Measurements from ENCODE around the gene RTN1. TPM values are rescaled to one million over a fixed set of nuclear protein-coding genes. Genes with fewer than 3 reads are reported as not detected.

The RTN1 gene
- total RNA-seq, 1 donor from 2014 or later, result not detected

DNA sequence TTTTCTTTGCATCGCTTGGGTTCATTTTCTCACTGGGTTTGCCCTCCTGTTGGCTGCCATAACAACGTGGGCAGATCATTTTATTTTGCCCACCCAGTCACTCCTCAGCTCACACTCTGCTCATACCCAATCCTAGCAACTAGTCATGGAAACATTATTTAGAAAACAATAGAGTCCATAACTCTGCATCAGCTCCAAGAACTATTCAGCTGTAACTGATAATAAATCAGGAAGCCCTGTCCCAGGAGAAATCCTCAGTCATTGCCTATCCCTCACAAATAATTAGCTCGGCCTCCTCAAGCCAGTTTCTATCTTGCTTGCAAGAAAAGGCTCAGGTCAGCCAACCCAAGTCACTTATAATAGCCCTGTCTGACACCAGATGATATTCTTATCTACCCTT lies 43.2 kb downstream of the RTN1 start:
- no peak for FAIRE-seq
- TF ChIP-seq, protein P1, sequence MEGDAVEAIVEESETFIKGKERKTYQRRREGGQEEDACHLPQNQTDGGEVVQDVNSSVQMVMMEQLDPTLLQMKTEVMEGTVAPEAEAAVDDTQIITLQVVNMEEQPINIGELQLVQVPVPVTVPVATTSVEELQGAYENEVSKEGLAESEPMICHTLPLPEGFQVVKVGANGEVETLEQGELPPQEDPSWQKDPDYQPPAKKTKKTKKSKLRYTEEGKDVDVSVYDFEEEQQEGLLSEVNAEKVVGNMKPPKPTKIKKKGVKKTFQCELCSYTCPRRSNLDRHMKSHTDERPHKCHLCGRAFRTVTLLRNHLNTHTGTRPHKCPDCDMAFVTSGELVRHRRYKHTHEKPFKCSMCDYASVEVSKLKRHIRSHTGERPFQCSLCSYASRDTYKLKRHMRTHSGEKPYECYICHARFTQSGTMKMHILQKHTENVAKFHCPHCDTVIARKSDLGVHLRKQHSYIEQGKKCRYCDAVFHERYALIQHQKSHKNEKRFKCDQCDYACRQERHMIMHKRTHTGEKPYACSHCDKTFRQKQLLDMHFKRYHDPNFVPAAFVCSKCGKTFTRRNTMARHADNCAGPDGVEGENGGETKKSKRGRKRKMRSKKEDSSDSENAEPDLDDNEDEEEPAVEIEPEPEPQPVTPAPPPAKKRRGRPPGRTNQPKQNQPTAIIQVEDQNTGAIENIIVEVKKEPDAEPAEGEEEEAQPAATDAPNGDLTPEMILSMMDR (IDR thresholded peaks at IDR 0.05; ENCODE audit: insufficient read depth, low read length, severe bottlenecking), result no peak

GRCh38 chr14:59826150-59826549 lies 44.4 kb downstream of the RTN1 start:
- Histone ChIP-seq H3K36me3 (ENCODE audit: control insufficient read depth, insufficient read depth, low read length) (no peaks in the 10 kb centered on the region), H3K27me3 (ENCODE audit: control insufficient read depth, insufficient read depth, low read length) (no peaks in the 10 kb centered on the region), H3K4me3 (ENCODE audit: low read depth, low read length) (no peak overlapping the region)
- FAIRE-seq (no peak), DNase-seq (ENCODE audit: low read depth) (no peak)
- TF ChIP-seq, protein P1 (IDR thresholded peaks at IDR 0.05; ENCODE audit: insufficient read depth, low read length, severe bottlenecking), result no peak

More for the DNA sequence above, 43.2 kb downstream of the RTN1 start:
- H3K27me3 ChIP-seq (ENCODE audit: control insufficient read depth, insufficient read depth, low read length), result no peaks in the 10 kb centered on the region
- no peak for DNase-seq (ENCODE audit: low read depth)
- H3K4me3 ChIP-seq (ENCODE audit: low read depth, low read length), result no peak overlapping the region
- H3K36me3 ChIP-seq (ENCODE audit: control insufficient read depth, insufficient read depth, low read length), result no peaks in the 10 kb centered on the region

- Histone ChIP-seq H3K27me3 (ENCODE audit: control insufficient read depth, insufficient read depth, low read length) (no peaks in the 10 kb centered on the region), H3K4me3 (ENCODE audit: low read depth, low read length) (no peak overlapping the region), H3K36me3 (ENCODE audit: control insufficient read depth, insufficient read depth, low read length) (no peaks in the 10 kb centered on the region)
- DNase-seq (ENCODE audit: low read depth) (no peak), FAIRE-seq (no peak)
- TF ChIP-seq, protein P1 (IDR thresholded peaks at IDR 0.05; ENCODE audit: insufficient read depth, low read length, severe bottlenecking), result no peak
These were observed 47.4 kb downstream of the RTN1 start for GRCh38 chr14:59823179-59823578.

DNA sequence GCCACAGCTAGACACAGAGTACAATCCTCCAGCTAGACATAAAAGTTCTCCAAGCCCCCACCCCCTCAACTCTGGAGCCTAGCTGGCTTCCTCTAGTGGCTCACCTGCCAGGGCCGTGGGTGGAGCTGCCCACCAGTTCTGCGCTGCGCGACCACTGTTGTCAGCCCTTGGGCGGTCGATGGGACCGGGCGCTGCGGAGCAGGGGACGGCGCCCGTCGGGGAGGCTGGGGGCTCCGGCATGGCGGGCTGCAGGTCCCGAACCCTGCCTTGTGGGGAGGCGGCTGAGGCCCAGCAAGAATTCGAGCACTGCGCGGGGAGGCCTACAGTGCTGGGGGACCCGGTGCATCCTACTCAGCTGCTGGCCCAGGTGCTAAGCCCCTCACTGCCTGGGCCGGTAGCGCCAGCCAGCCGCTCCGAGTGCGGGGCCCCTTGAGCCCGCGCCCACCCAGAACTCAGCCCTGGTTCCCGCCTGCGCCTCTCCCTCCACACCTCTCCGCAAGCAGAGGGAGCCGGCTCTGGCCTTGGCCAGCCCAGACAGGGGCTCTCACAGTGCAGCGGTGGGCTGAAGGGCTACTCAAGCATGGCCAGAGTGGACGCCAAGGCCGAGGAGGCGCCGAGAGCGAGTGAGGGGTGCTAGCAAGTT lies 51.0 kb downstream of the RTN1 start:
- Histone ChIP-seq H3K27me3 (ENCODE audit: control insufficient read depth, insufficient read depth, low read length) (no peaks in the 10 kb centered on the region), H3K36me3 (ENCODE audit: control insufficient read depth, insufficient read depth, low read length) (no peaks in the 10 kb centered on the region), H3K4me3 (ENCODE audit: low read depth, low read length) (no peak overlapping the region)
- TF ChIP-seq, protein P1 (IDR thresholded peaks at IDR 0.05; ENCODE audit: insufficient read depth, low read length, severe bottlenecking), result no peak
- DNase-seq (ENCODE audit: low read depth) (no peak), FAIRE-seq (no peak)

DNA sequence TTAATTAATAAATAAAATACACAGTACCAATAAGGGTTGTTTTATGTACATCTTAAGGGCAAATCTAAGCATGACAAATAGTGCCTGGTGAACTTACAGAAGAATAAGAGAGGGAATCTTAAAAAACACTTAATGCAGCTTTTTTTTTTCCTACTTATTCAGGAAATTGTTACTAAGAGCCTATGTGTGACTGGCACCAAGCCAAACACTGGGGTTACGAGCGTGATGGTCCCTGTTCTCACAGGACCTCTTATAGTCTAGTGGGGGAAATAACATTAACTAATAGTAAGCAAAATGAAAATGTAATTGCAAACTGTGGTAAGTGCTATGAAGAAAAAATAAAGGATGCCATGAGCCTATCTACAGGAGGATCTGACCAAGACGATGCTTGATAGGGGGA lies 53.6 kb downstream of the RTN1 start:
- TF ChIP-seq, protein P1 (IDR thresholded peaks at IDR 0.05; ENCODE audit: insufficient read depth, low read length, severe bottlenecking), result no peak
- H3K36me3 ChIP-seq (ENCODE audit: control insufficient read depth, insufficient read depth, low read length), result no peaks in the 10 kb centered on the region
- no peak for DNase-seq (ENCODE audit: low read depth)
- H3K4me3 ChIP-seq (ENCODE audit: low read depth, low read length), result no peak overlapping the region
- no peak for FAIRE-seq
- no peaks in the 10 kb centered on the region for H3K27me3 ChIP-seq (ENCODE audit: control insufficient read depth, insufficient read depth, low read length)

DNA sequence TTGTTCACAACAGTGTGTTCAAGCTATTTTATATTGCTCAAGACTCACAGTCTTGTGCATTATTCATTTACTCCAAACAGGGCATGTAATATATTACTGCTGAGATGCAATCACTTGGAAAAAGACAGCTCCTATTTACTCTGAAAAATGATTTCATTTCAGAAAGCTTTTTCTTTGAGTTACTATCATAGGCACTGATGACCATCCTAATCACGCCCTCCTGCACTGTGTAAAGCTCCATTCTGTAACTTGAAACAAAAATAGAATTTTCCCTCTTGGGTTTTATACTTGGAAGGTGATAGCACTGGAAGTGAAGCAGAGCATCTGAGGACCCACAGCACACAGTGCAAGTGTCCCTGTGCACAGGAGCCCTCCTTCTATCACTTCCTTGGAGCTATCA lies 55.6 kb downstream of the RTN1 start:
- no peaks in the 10 kb centered on the region for H3K36me3 ChIP-seq (ENCODE audit: control insufficient read depth, insufficient read depth, low read length)
- no peak overlapping the region for H3K4me3 ChIP-seq (ENCODE audit: low read depth, low read length)
- DNase-seq (ENCODE audit: low read depth) (no peak), FAIRE-seq (no peak)
- no peaks in the 10 kb centered on the region for H3K27me3 ChIP-seq (ENCODE audit: control insufficient read depth, insufficient read depth, low read length)
- TF ChIP-seq, protein P1 (IDR thresholded peaks at IDR 0.05; ENCODE audit: insufficient read depth, low read length, severe bottlenecking), result no peak
